K562 (cell line): ENCODE results near the gene MAGOHB. TPM values are rescaled to one million over a fixed set of nuclear protein-coding genes. Genes with fewer than 3 reads are reported as not detected.

Source experiments
- polyA plus RNA-seq, 8 experiments: library from polyadenylated mRNA; depleted of rRNA in 4 of 8; stranded (reverse) in 5 of 8; unstranded in 3 of 8; fragments of >200 nt; fragmentation: Nextera tagmentation in 2 of 8; fragmentation: Illumina TruSeq in 1 of 8; extraction: Ambion mirVana in 2 of 8; extraction: Trizol in 1 of 8; gene quantifications; 2 replicates each; pipeline versions ENCODE4 v1.2.1 to v1.2.3, GENCODE V29; 2011 to 2014; ENCODE audit warnings: inconsistent platforms in 1 of 8, missing spikeins in 1 of 8
- total RNA-seq, 7 experiments: library from RNA; depleted of rRNA in 6 of 7; stranded (reverse); fragments of >200 nt in 6 of 7; fragmentation: Illumina TruSeq in 2 of 7; extraction: Trizol in 2 of 7; gene quantifications; 2 replicates each; pipeline versions ENCODE4 v1.2.1 to v1.2.3, GENCODE V29; 2011 to 2021; ENCODE audit warnings: low replicate concordance in 1 of 7

MAGOHB gene
- total and polyA plus RNA-seq, 9 of the 15 experiments (the other 6 are each of a cell fraction or from before 2014, with no cell fraction given) = 34.5 to 177 (median 85.4) TPM

Other genes starting within 250 kb of the MAGOHB start
Only the 7 nearest of the 13 such genes appear.
- gene KLRC3, start 193.0 kb downstream of the MAGOHB start, total RNA-seq (2014; rRNA removed) = 0.12 and 0.32 TPM in 2 replicates
- 0.35 TPM in 1 of 2 replicates, not detected in the other for gene KLRC3, start 193.0 kb downstream of the MAGOHB start, total RNA-seq (2014; rRNA removed; fragmentation: Illumina TruSeq; extraction: Trizol)
- gene KLRC3, start 193.0 kb downstream of the MAGOHB start, total RNA-seq (2015; rRNA removed; fragmentation: Illumina TruSeq; extraction: Trizol) = not detected in 2 replicates
- gene KLRC3, start 193.0 kb downstream of the MAGOHB start, total RNA-seq (2021) = not detected in 2 replicates
- gene KLRC3, start 193.0 kb downstream of the MAGOHB start, polyA plus RNA-seq (2011; rRNA removed) = 0.31 TPM in 1 of 2 replicates, not detected in the other
- gene KLRC3, start 193.0 kb downstream of the MAGOHB start, polyA plus RNA-seq (2014; fragmentation: Illumina TruSeq; extraction: Trizol) = 0.21 and 0.60 TPM in 2 replicates
- under 1 TPM in 1 of 2 experiments, not detected in 1; 0.15 TPM for gene KLRC3, start 193.0 kb downstream of the MAGOHB start, polyA plus RNA-seq (2014; fragmentation: Nextera tagmentation; extraction: Ambion mirVana)
- gene KLRC3, start 193.0 kb downstream of the MAGOHB start, polyA plus RNA-seq (2014; rRNA removed) = 0.09 TPM in 1 of 2 replicates, not detected in the other
- not detected in 2 replicates for gene KLRC2, start 177.6 kb downstream of the MAGOHB start, total RNA-seq (2014; rRNA removed)
- not detected in 2 replicates for gene KLRC2, start 177.6 kb downstream of the MAGOHB start, total RNA-seq (2014; rRNA removed; fragmentation: Illumina TruSeq; extraction: Trizol)
- gene KLRC2, start 177.6 kb downstream of the MAGOHB start, total RNA-seq (2015; rRNA removed; fragmentation: Illumina TruSeq; extraction: Trizol) = not detected in 2 replicates
- not detected in 2 replicates for gene KLRC2, start 177.6 kb downstream of the MAGOHB start, total RNA-seq (2021)
- gene KLRC2, start 177.6 kb downstream of the MAGOHB start, polyA plus RNA-seq (2011; rRNA removed) = not detected in 2 replicates
- gene KLRC2, start 177.6 kb downstream of the MAGOHB start, polyA plus RNA-seq (2014; fragmentation: Illumina TruSeq; extraction: Trizol) = not detected in 2 replicates
- gene KLRC2, start 177.6 kb downstream of the MAGOHB start, polyA plus RNA-seq (2014; fragmentation: Nextera tagmentation; extraction: Ambion mirVana) = not detected
- gene KLRC2, start 177.6 kb downstream of the MAGOHB start, polyA plus RNA-seq (2014; rRNA removed) = not detected in 2 replicates
- not detected in 2 replicates for gene KLRC1, start 160.2 kb downstream of the MAGOHB start, total RNA-seq (2014; rRNA removed)
- gene KLRC1, start 160.2 kb downstream of the MAGOHB start, total RNA-seq (2014; rRNA removed; fragmentation: Illumina TruSeq; extraction: Trizol) = not detected in 2 replicates
- gene KLRC1, start 160.2 kb downstream of the MAGOHB start, total RNA-seq (2015; rRNA removed; fragmentation: Illumina TruSeq; extraction: Trizol) = not detected in 2 replicates
- not detected in 2 replicates for gene KLRC1, start 160.2 kb downstream of the MAGOHB start, total RNA-seq (2021)
- not detected in 2 replicates for gene KLRC1, start 160.2 kb downstream of the MAGOHB start, polyA plus RNA-seq (2011; rRNA removed)
- not detected in 2 replicates for gene KLRC1, start 160.2 kb downstream of the MAGOHB start, polyA plus RNA-seq (2014; fragmentation: Illumina TruSeq; extraction: Trizol)
- gene KLRC1, start 160.2 kb downstream of the MAGOHB start, polyA plus RNA-seq (2014; fragmentation: Nextera tagmentation; extraction: Ambion mirVana) = not detected
- gene KLRC1, start 160.2 kb downstream of the MAGOHB start, polyA plus RNA-seq (2014; rRNA removed) = not detected in 2 replicates
- 2.3 and 2.9 TPM in 2 replicates for gene EIF2S3B, start 107.7 kb downstream of the MAGOHB start, total RNA-seq (2014; rRNA removed)
- gene EIF2S3B, start 107.7 kb downstream of the MAGOHB start, total RNA-seq (2014; rRNA removed; fragmentation: Illumina TruSeq; extraction: Trizol) = 5.1 and 6.0 TPM in 2 replicates
- gene EIF2S3B, start 107.7 kb downstream of the MAGOHB start, total RNA-seq (2015; rRNA removed; fragmentation: Illumina TruSeq; extraction: Trizol) = 1.3 and 2.1 TPM in 2 replicates
- 0.64 and 1.3 TPM in 2 replicates for gene EIF2S3B, start 107.7 kb downstream of the MAGOHB start, total RNA-seq (2021)
- 2.0 and 2.4 TPM in 2 replicates for gene EIF2S3B, start 107.7 kb downstream of the MAGOHB start, polyA plus RNA-seq (2011; rRNA removed)
- gene EIF2S3B, start 107.7 kb downstream of the MAGOHB start, polyA plus RNA-seq (2014; fragmentation: Illumina TruSeq; extraction: Trizol) = 2.1 and 2.8 TPM in 2 replicates
- under 1 TPM; 0.45 to 0.73 TPM for gene EIF2S3B, start 107.7 kb downstream of the MAGOHB start, polyA plus RNA-seq (2014; fragmentation: Nextera tagmentation; extraction: Ambion mirVana)
- gene EIF2S3B, start 107.7 kb downstream of the MAGOHB start, polyA plus RNA-seq (2014; rRNA removed) = 1.5 TPM in 2 replicates
- gene STYK1, start 60.4 kb upstream of the MAGOHB start, total RNA-seq (2014; rRNA removed) = 0.16 and 0.64 TPM in 2 replicates
- gene STYK1, start 60.4 kb upstream of the MAGOHB start, total RNA-seq (2014; rRNA removed; fragmentation: Illumina TruSeq; extraction: Trizol) = 0.38 and 1.1 TPM in 2 replicates
- gene STYK1, start 60.4 kb upstream of the MAGOHB start, total RNA-seq (2015; rRNA removed; fragmentation: Illumina TruSeq; extraction: Trizol) = 0.34 and 1.8 TPM in 2 replicates
- 0.31 and 0.95 TPM in 2 replicates for gene STYK1, start 60.4 kb upstream of the MAGOHB start, total RNA-seq (2021)
- 0.31 and 0.38 TPM in 2 replicates for gene STYK1, start 60.4 kb upstream of the MAGOHB start, polyA plus RNA-seq (2011; rRNA removed)
- gene STYK1, start 60.4 kb upstream of the MAGOHB start, polyA plus RNA-seq (2014; fragmentation: Illumina TruSeq; extraction: Trizol) = 0.36 and 0.56 TPM in 2 replicates
- gene STYK1, start 60.4 kb upstream of the MAGOHB start, polyA plus RNA-seq (2014; fragmentation: Nextera tagmentation; extraction: Ambion mirVana) = under 1 TPM; 0.44 to 0.67 TPM
- gene STYK1, start 60.4 kb upstream of the MAGOHB start, polyA plus RNA-seq (2014; rRNA removed) = 0.11 and 0.46 TPM in 2 replicates
- gene YBX3, start 109.7 kb upstream of the MAGOHB start, total RNA-seq (2014; rRNA removed) = 81.5 and 129 TPM in 2 replicates
- gene YBX3, start 109.7 kb upstream of the MAGOHB start, total RNA-seq (2014; rRNA removed; fragmentation: Illumina TruSeq; extraction: Trizol) = 86.4 and 100 TPM in 2 replicates
- 72.3 and 75.3 TPM in 2 replicates for gene YBX3, start 109.7 kb upstream of the MAGOHB start, total RNA-seq (2015; rRNA removed; fragmentation: Illumina TruSeq; extraction: Trizol)
- gene YBX3, start 109.7 kb upstream of the MAGOHB start, total RNA-seq (2021) = 196 and 210 TPM in 2 replicates
- gene YBX3, start 109.7 kb upstream of the MAGOHB start, polyA plus RNA-seq (2011; rRNA removed) = 36.7 and 64.4 TPM in 2 replicates
- 193 and 239 TPM in 2 replicates for gene YBX3, start 109.7 kb upstream of the MAGOHB start, polyA plus RNA-seq (2014; fragmentation: Illumina TruSeq; extraction: Trizol)
- 10 to 100 TPM; 47.0 to 51.2 TPM for gene YBX3, start 109.7 kb upstream of the MAGOHB start, polyA plus RNA-seq (2014; fragmentation: Nextera tagmentation; extraction: Ambion mirVana)
- gene YBX3, start 109.7 kb upstream of the MAGOHB start, polyA plus RNA-seq (2014; rRNA removed) = 89.2 and 107 TPM in 2 replicates
- not detected in 2 replicates for gene TAS2R7, start 189.0 kb upstream of the MAGOHB start, total RNA-seq (2014; rRNA removed)
- not detected in 2 replicates for gene TAS2R7, start 189.0 kb upstream of the MAGOHB start, total RNA-seq (2014; rRNA removed; fragmentation: Illumina TruSeq; extraction: Trizol)
- gene TAS2R7, start 189.0 kb upstream of the MAGOHB start, total RNA-seq (2015; rRNA removed; fragmentation: Illumina TruSeq; extraction: Trizol) = not detected in 2 replicates
- gene TAS2R7, start 189.0 kb upstream of the MAGOHB start, total RNA-seq (2021) = not detected in 2 replicates
- gene TAS2R7, start 189.0 kb upstream of the MAGOHB start, polyA plus RNA-seq (2011; rRNA removed) = not detected in 2 replicates
- gene TAS2R7, start 189.0 kb upstream of the MAGOHB start, polyA plus RNA-seq (2014; fragmentation: Illumina TruSeq; extraction: Trizol) = not detected in 2 replicates
- gene TAS2R7, start 189.0 kb upstream of the MAGOHB start, polyA plus RNA-seq (2014; fragmentation: Nextera tagmentation; extraction: Ambion mirVana) = not detected
- gene TAS2R7, start 189.0 kb upstream of the MAGOHB start, polyA plus RNA-seq (2014; rRNA removed) = not detected in 2 replicates